ENCODE data around the gene VSIG8.

The VSIG8 gene

GRCh38 chr1:159828581-159829272, 33.7 kb downstream of the VSIG8 start:
- Histone ChIP-seq H3K4me3 (ENCODE audit: low read length) (peak overlapping the region; percentile 38), H3K4me2 (ENCODE audit: low read length) (peak overlapping the region; percentile 66), H4K20me1 (ENCODE audit: insufficient read depth, low read length) (no peaks in the 10 kb centered on the region), H2AFZ (ENCODE audit: low read depth, low read length) (no peak overlapping the region), H3K9me3 (ENCODE audit: insufficient read depth, low read length) (no peaks in the 10 kb centered on the region), H3K9ac (ENCODE audit: low read length) (no peak overlapping the region), H3K36me3 (replicated peaks; ENCODE audit: low read depth, low read length) (no peaks in the 10 kb centered on the region), H3K4me1 (ENCODE audit: low read length) (peaks cover 32% of the 10 kb centered on the region), H3K79me2 (ENCODE audit: low read length) (no peaks in the 10 kb centered on the region), H3K27me3 (ENCODE audit: low read depth, low read length) (peaks cover 29% of the 10 kb centered on the region), H3K27ac (ENCODE audit: low read length) (no peak overlapping the region)
- TF ChIP-seq EZH2phosphoT487 (IDR thresholded peaks at IDR 0.05; ENCODE audit: low read depth) = no peak
- TF ChIP-seq CTCF (IDR thresholded peaks at IDR 0.05; ENCODE audit: low read depth, low read length) = no peak

- TF ChIP-seq EZH2phosphoT487 (IDR thresholded peaks at IDR 0.05; ENCODE audit: low read depth) (no peak), CTCF (IDR thresholded peaks at IDR 0.05; ENCODE audit: low read depth, low read length) (no peak)
Observed at GRCh38 chr1:159828176-159828575, 34.3 kb downstream of the VSIG8 start.

GRCh38 chr1:159827549-159827948, 34.9 kb downstream of the VSIG8 start:
- H3K9me3 ChIP-seq (ENCODE audit: insufficient read depth, low read length) = no peaks in the 10 kb centered on the region
- no peak overlapping the region for H2AFZ ChIP-seq (ENCODE audit: low read depth, low read length)
- H4K20me1 ChIP-seq (ENCODE audit: insufficient read depth, low read length) = no peaks in the 10 kb centered on the region
- no peak overlapping the region for H3K4me2 ChIP-seq (ENCODE audit: low read length)
- no peaks in the 10 kb centered on the region for H3K36me3 ChIP-seq (replicated peaks; ENCODE audit: low read depth, low read length)
- peaks cover 32% of the 10 kb centered on the region for H3K4me1 ChIP-seq (ENCODE audit: low read length)
- H3K4me3 ChIP-seq (ENCODE audit: low read length) = no peak overlapping the region
- TF ChIP-seq CTCF (IDR thresholded peaks at IDR 0.05; ENCODE audit: low read depth, low read length) (no peak), EZH2phosphoT487 (IDR thresholded peaks at IDR 0.05; ENCODE audit: low read depth) (no peak)
- no peak overlapping the region for H3K9ac ChIP-seq (ENCODE audit: low read length)
- no peak overlapping the region for H3K27ac ChIP-seq (ENCODE audit: low read length)
- H3K27me3 ChIP-seq (ENCODE audit: low read depth, low read length) = peaks cover 32% of the 10 kb centered on the region
- H3K79me2 ChIP-seq (ENCODE audit: low read length) = no peaks in the 10 kb centered on the region

More at GRCh38 chr1:159828176-159828575, 34.3 kb downstream of the VSIG8 start:
- H3K27ac ChIP-seq (ENCODE audit: low read length) = no peak overlapping the region
- peak overlapping the region; percentile 66 for H3K4me2 ChIP-seq (ENCODE audit: low read length)
- H3K9ac ChIP-seq (ENCODE audit: low read length) = no peak overlapping the region
- H3K36me3 ChIP-seq (replicated peaks; ENCODE audit: low read depth, low read length) = no peaks in the 10 kb centered on the region
- H3K9me3 ChIP-seq (ENCODE audit: insufficient read depth, low read length) = no peaks in the 10 kb centered on the region
- no peaks in the 10 kb centered on the region for H4K20me1 ChIP-seq (ENCODE audit: insufficient read depth, low read length)
- no peak overlapping the region for H2AFZ ChIP-seq (ENCODE audit: low read depth, low read length)
- H3K79me2 ChIP-seq (ENCODE audit: low read length) = no peaks in the 10 kb centered on the region
- H3K4me3 ChIP-seq (ENCODE audit: low read length) = no peak overlapping the region
- H3K27me3 ChIP-seq (ENCODE audit: low read depth, low read length) = peaks cover 29% of the 10 kb centered on the region
- H3K4me1 ChIP-seq (ENCODE audit: low read length) = peaks cover 32% of the 10 kb centered on the region

- Histone ChIP-seq H3K4me2 (ENCODE audit: low read length) (no peak overlapping the region), H2AFZ (ENCODE audit: low read depth, low read length) (no peak overlapping the region), H3K79me2 (ENCODE audit: low read length) (no peaks in the 10 kb centered on the region), H3K36me3 (replicated peaks; ENCODE audit: low read depth, low read length) (no peaks in the 10 kb centered on the region), H3K9ac (ENCODE audit: low read length) (no peak overlapping the region), H3K27ac (ENCODE audit: low read length) (no peak overlapping the region), H3K4me1 (ENCODE audit: low read length) (peaks cover 32% of the 10 kb centered on the region), H3K9me3 (ENCODE audit: insufficient read depth, low read length) (no peaks in the 10 kb centered on the region), H4K20me1 (ENCODE audit: insufficient read depth, low read length) (no peaks in the 10 kb centered on the region), H3K27me3 (ENCODE audit: low read depth, low read length) (peaks cover 37% of the 10 kb centered on the region), H3K4me3 (ENCODE audit: low read length) (no peak overlapping the region)
- TF ChIP-seq EZH2phosphoT487 (IDR thresholded peaks at IDR 0.05; ENCODE audit: low read depth) (no peak), CTCF (IDR thresholded peaks at IDR 0.05; ENCODE audit: low read depth, low read length) (no peak)
Observed at GRCh38 chr1:159827102-159827490, 35.4 kb downstream of the VSIG8 start.

Data from OCI-LY3 (cell line).